SK-N-SH (cell line): ENCODE measurements around the gene SPRED2.

Experiments used
- EP300 ChIP-seq, 2 experiments: IDR thresholded peaks; 2 replicates each; pipeline versions ENCODE4 v1.4.0 to v1.6.1; 2012; ENCODE audit warnings: borderline replicate concordance in 1 of 2, low read depth in 1 of 2, low read length in 1 of 2
- POLR2AphosphoS5 ChIP-seq: IDR thresholded peaks from 2 replicates; pipeline ENCODE4 v1.6.1; 2012; ENCODE audit warnings: low read depth, low read length

DNA sequence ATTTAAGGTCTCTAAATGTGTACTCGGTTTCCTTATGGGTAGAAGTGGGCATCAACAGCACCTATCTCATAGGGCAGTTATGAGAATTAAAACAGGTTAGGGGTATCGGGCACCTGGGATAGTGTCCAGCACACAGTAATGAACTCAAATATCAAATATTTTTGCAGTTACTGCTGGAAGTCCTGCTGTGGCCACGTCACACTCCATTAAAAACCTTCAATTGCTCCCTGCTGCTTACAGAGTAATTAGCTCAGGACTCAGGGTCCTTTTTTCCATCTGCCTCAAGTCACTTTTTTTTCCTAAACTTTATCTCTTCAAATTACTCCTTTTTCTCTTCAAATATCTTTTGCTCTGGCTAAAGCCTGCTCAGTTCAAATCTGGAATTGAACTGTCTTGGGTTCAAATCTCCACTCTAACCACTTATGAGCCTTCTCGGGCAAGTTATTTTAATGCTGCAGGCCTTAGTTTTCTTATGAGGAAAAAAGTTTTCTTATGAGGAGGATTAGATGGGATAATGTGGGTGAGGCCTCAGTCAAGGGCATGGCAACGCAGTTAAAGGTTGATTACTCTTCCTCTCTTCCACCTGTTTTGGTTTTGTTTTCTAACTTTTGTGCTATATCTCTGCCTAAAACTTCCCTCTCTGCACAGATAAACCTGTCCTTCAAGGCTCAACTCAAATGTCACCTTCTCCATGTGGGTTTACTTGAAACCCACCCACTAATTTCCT, 36.6 kb downstream of the SPRED2 start:
- no peak for TF ChIP-seq POLR2AphosphoS5
- no peak for TF ChIP-seq EP300 (IDR thresholded peaks at IDR 0.05; ENCODE audit: borderline replicate concordance in 1 of 2, low read depth in 1 of 2, low read length in 1 of 2)
